K562 (cell line): ENCODE results near the gene ZNF724. TPM values are rescaled to one million over a fixed set of nuclear protein-coding genes. Genes with fewer than 3 reads are reported as not detected.

ENCODE experiments used
- ATAC-seq: fragments of 200-7000 bp; cut with Tn5 transposase; 3 replicates; pipeline ENCODE4 v1.9.1; 2020; ENCODE audit warnings: moderate library complexity
- BruUV-seq: library from RNA; stranded (reverse); fragments of 400-500 nt; replicated peaks from 2 replicates; lab custom pipeline; 2021; lab: Mats Ljungman, UMichigan
- CTCF ChIA-PET: fragments of 300-600 bp; formaldehyde crosslinking; extraction: SDS; loops from one replicate; lab custom pipeline; 2021; ENCODE audit warnings: low intra/inter-chr PET ratio; lab: Yijun Ruan, JAX
- POLR2A ChIA-PET: fragments of 300-600, 350-650 bp; sonication (Branson Sonifier 250); formaldehyde crosslinking; extraction: SDS; loops from one replicate; lab custom pipeline; 2021; ENCODE audit warnings: antibody characterized with exemption, inconsistent platforms; lab: Yijun Ruan, JAX
- DNase-seq, 4 experiments: peaks; one replicate each; pipeline versions ENCODE4 v3.0.0 to v3.0.0-alpha.2; 2011 to 2018; ENCODE audit warnings: low spot score in 3 of 4, mixed read lengths in 3 of 4; ENCODE audit errors: extremely low read depth in 1 of 4
- FAIRE-seq: peaks from 2 replicates; lab custom pipeline; 2011; peaks lifted over from hg19 to GRCh38; lab: Jason Lieb, UNC
- H2AFZ ChIP-seq: 2 replicates; pipeline ENCODE4 v1.6.0; 2011; ENCODE audit warnings: low read depth, low read length, control low read depth, inconsistent platforms
- H3K27ac ChIP-seq: fragments of 200-600 bp; 3 replicates; pipeline ENCODE4 v1.8.0; 2011; ENCODE audit warnings: low read depth, mild to moderate bottlenecking, control low read depth, inconsistent platforms, low read length, moderate library complexity, mixed read lengths; ENCODE audit errors: extremely low read depth
- H3K27me3 ChIP-seq, 2 experiments: fragments of 300-600 bp in 1 of 2; 2 replicates in 1 of 2; 3 replicates in 1 of 2; pipeline versions ENCODE4 v1.6.0 to v1.8.0; 2011; ENCODE audit warnings: inconsistent platforms in 2 of 2, low read length in 2 of 2, mild to moderate bottlenecking in 1 of 2, mixed read lengths in 1 of 2, moderate library complexity in 1 of 2; ENCODE audit not compliant: control insufficient read depth in 2 of 2, insufficient read depth in 2 of 2
- H3K36me3 ChIP-seq: fragments of 300-600 bp; 3 replicates; pipeline ENCODE4 v1.8.0; 2011; ENCODE audit warnings: mild to moderate bottlenecking, low read length, inconsistent platforms; ENCODE audit not compliant: control insufficient read depth, insufficient read depth
- H3K4me1 ChIP-seq, 2 experiments: fragments of 200-600 bp in 1 of 2; replicated peaks in 1 of 2; 2 replicates in 1 of 2; 3 replicates in 1 of 2; pipeline versions ENCODE4 v1.5.1 to v1.8.0; 2011; ENCODE audit warnings: inconsistent platforms in 2 of 2, low read length in 2 of 2, mild to moderate bottlenecking in 1 of 2, mixed read lengths in 1 of 2, moderate library complexity in 1 of 2; ENCODE audit not compliant: control insufficient read depth in 2 of 2, insufficient read depth in 2 of 2
- H3K4me2 ChIP-seq: 2 replicates; pipeline ENCODE4 v1.6.1; 2011; ENCODE audit warnings: low read length, control low read depth, inconsistent platforms, mixed read lengths; ENCODE audit not compliant: insufficient read depth
- H3K4me3 ChIP-seq: fragments of 200-600 bp; sonication (generic), shearing (Covaris generic); 2 replicates; pipeline ENCODE4 v1.5.1; 2016; ENCODE audit warnings: control low read depth, inconsistent platforms
- H3K79me2 ChIP-seq: fragments of 200-600 bp; 3 replicates; pipeline ENCODE4 v1.8.0; 2011; ENCODE audit warnings: low read length, inconsistent platforms; ENCODE audit not compliant: control insufficient read depth, insufficient read depth
- H3K9ac ChIP-seq, 2 experiments: 2 replicates each; pipeline versions ENCODE4 v1.6.0 to v1.6.1; 2011; ENCODE audit warnings: low read depth in 2 of 2, low read length in 2 of 2, control low read depth in 1 of 2, inconsistent platforms in 1 of 2, mild to moderate bottlenecking in 1 of 2, mixed read lengths in 1 of 2; ENCODE audit not compliant: insufficient read depth in 1 of 2
- H3K9me1 ChIP-seq: one replicate; pipeline ENCODE4 v1.6.0; 2011; ENCODE audit warnings: inconsistent platforms, mild to moderate bottlenecking, low read length, moderate library complexity; ENCODE audit not compliant: control insufficient read depth, insufficient read depth
- H3K9me3 ChIP-seq: replicated peaks from 2 replicates; pipeline ENCODE4 v1.5.1; 2011; ENCODE audit warnings: low read depth, low read length, inconsistent platforms; ENCODE audit not compliant: control insufficient read depth, insufficient read depth
- H4K20me1 ChIP-seq: replicated peaks from 2 replicates; pipeline ENCODE4 v1.6.1; 2011; ENCODE audit warnings: low read length, inconsistent platforms, mixed read lengths; ENCODE audit not compliant: control insufficient read depth, insufficient read depth
- FIP1L1 ChIP-seq: fragments of 200-400 bp; formaldehyde crosslinking; IDR thresholded peaks from 2 replicates; pipeline ENCODE4 v1.6.1; 2018; ENCODE audit warnings: mild to moderate bottlenecking, low read depth, low read length; ENCODE audit not compliant: poor library complexity, severe bottlenecking
- ILF3 ChIP-seq: fragments of 450-650 bp; IDR thresholded peaks from 2 replicates; pipeline ENCODE4 v1.6.1; 2018; ENCODE audit warnings: antibody characterized with exemption, mild to moderate bottlenecking, moderate library complexity, borderline replicate concordance
- NFIC ChIP-seq: fragments of 450-650 bp; IDR thresholded peaks from 2 replicates; pipeline ENCODE4 v1.6.1; 2017; ENCODE audit warnings: mild to moderate bottlenecking, inconsistent platforms
- NRF1 ChIP-seq, 2 experiments: fragments of 450-650 bp; IDR thresholded peaks in 1 of 2; conservative IDR thresholded peaks in 1 of 2; 2 replicates each; pipeline ENCODE4 v1.6.1; 2014; ENCODE audit warnings: mild to moderate bottlenecking in 2 of 2
- POLR2B ChIP-seq: fragments of 450-650 bp; IDR thresholded peaks from 2 replicates; pipeline ENCODE4 v1.6.1; 2018; ENCODE audit warnings: low read depth; ENCODE audit not compliant: partially characterized antibody
- REST ChIP-seq, 2 experiments: fragments of 450-650 bp; formaldehyde crosslinking in 1 of 2; IDR thresholded peaks; 2 replicates each; pipeline versions ENCODE4 v1.4.0 to v1.6.1; 2014 to 2020; ENCODE audit warnings: mild to moderate bottlenecking in 2 of 2, borderline replicate concordance in 1 of 2, low read depth in 1 of 2
- SAFB ChIP-seq: fragments of 200-400 bp; formaldehyde crosslinking; IDR thresholded peaks from 2 replicates; pipeline ENCODE4 v1.6.1; 2017; ENCODE audit warnings: low read depth, low read length, borderline replicate concordance
- SIRT6 ChIP-seq: IDR thresholded peaks from one replicate; pipeline ENCODE4 v1.6.1; 2012; ENCODE audit warnings: low read depth, mild to moderate bottlenecking, control low read depth, inconsistent platforms, low read length, moderate library complexity
- ZNF143 ChIP-seq: sonication (generic); formaldehyde crosslinking; IDR thresholded peaks from 2 replicates; pipeline ENCODE4 v1.9.0; 2022; ENCODE audit warnings: mild to moderate bottlenecking, missing genetic modification reagents
- ZNF23 ChIP-seq: fragments of 250-450 bp; sonication (Bioruptor Pico); IDR thresholded peaks from 2 replicates; pipeline ENCODE4 v1.4.0; 2020; ENCODE audit warnings: mild to moderate bottlenecking
- WGBS: fragments of 100-300 bp; shearing (Covaris generic); methylation state at CpG from one replicate; pipeline ENCODE4 v1.1.6; 2016; ENCODE audit warnings: low coverage, mixed read lengths; ENCODE audit not compliant: insufficient coverage; ENCODE audit errors: missing lambda C conversion rate; 5-methylcytosine and 5-hydroxymethylcytosine counted together
- in situ Hi-C: fragments of 300-500 bp; cut with MboI; formaldehyde crosslinking; loops from 4 replicates; pipeline ENCODE4 v1.15.0; 2018; ENCODE audit warnings: inconsistent platforms, mixed read lengths
- intact Hi-C: fragments of 100-400 bp; cut with micrococcal nuclease; formaldehyde crosslinking; loops from 2 replicates; pipeline ENCODE4 v1.14.2; 2022
- polyA plus RNA-seq, 8 experiments: library from polyadenylated mRNA; depleted of rRNA in 4 of 8; stranded (reverse) in 5 of 8; unstranded in 3 of 8; fragments of >200 nt; fragmentation: Nextera tagmentation in 2 of 8; fragmentation: Illumina TruSeq in 1 of 8; extraction: Ambion mirVana in 2 of 8; extraction: Trizol in 1 of 8; gene quantifications; 2 replicates each; pipeline versions ENCODE4 v1.2.1 to v1.2.3, GENCODE V29; 2011 to 2014; ENCODE audit warnings: inconsistent platforms in 1 of 8, missing spikeins in 1 of 8
- total RNA-seq, 7 experiments: library from RNA; depleted of rRNA in 6 of 7; stranded (reverse); fragments of >200 nt in 6 of 7; fragmentation: Illumina TruSeq in 2 of 7; extraction: Trizol in 2 of 7; gene quantifications; 2 replicates each; pipeline versions ENCODE4 v1.2.1 to v1.2.3, GENCODE V29; 2011 to 2021; ENCODE audit warnings: low replicate concordance in 1 of 7
- TF ChIP-seq, protein P1 (sequence below): sonication (generic); formaldehyde crosslinking; IDR thresholded peaks from 2 replicates; pipeline ENCODE4 v1.8.1; 2023; ENCODE audit warnings: mild to moderate bottlenecking, missing genetic modification reagents, moderate library complexity
- TF ChIP-seq, protein P2 (sequence below): fragments of 250-450 bp; sonication (Bioruptor Pico); IDR thresholded peaks from 2 replicates; pipeline ENCODE4 v1.9.0; 2021; ENCODE audit warnings: mild to moderate bottlenecking

ZNF724 gene
- total and polyA plus RNA-seq, 9 of the 15 experiments (the other 6 are each of a cell fraction or from before 2014, with no cell fraction given) = 0.18 to 4.2 (median 1.8) TPM

GRCh38 chr19:23262920-23263319 is 12.7 kb upstream of the ZNF724 start (continued):
- no peak for TF ChIP-seq POLR2B

GRCh38 chr19:23261496-23262020 is 11.4 kb upstream of the ZNF724 start:
- CTCF ChIA-PET = no interaction called here
- ATAC-seq (no peak), FAIRE-seq (no peak), DNase-seq (no peak)
- H3K27me3 ChIP-seq = no peaks in the 10 kb centered on the region
- BruUV-seq = no TSS peak
- no peak overlapping the region for H3K9ac ChIP-seq
- no peaks in the 10 kb centered on the region for H3K9me1 ChIP-seq
- H3K4me1 ChIP-seq = no peaks in the 10 kb centered on the region
- no peak overlapping the region for H3K4me3 ChIP-seq
- WGBS = 7% methylated on average over 3 of the region's 3 CpGs
- no peaks in the 10 kb centered on the region for H4K20me1 ChIP-seq
- in situ Hi-C loops = no loop called here
- no peaks in the 10 kb centered on the region for H3K9me3 ChIP-seq
- no peak overlapping the region for H3K27ac ChIP-seq
- H3K36me3 ChIP-seq = no peaks in the 10 kb centered on the region
- POLR2A ChIA-PET = no interaction called here
- no peaks in the 10 kb centered on the region for H3K79me2 ChIP-seq
- H2AFZ ChIP-seq = no peak overlapping the region
- intact Hi-C loops = no loop called here
- H3K4me2 ChIP-seq = no peak overlapping the region
- TF ChIP-seq REST (IDR thresholded peaks at IDR 0.05; ENCODE audit: borderline replicate concordance) (no peak), REST (CRISPR knock-in tag; IDR thresholded peaks at IDR 0.05; ENCODE audit: low read depth) (no peak), ZNF23 (no peak), NFIC (no peak), ILF3 (no peak), FIP1L1 (no peak), SAFB (no peak), SIRT6 (no peak), NRF1 (conservative IDR thresholded peaks at IDR 0.05 in 1 of 2, IDR thresholded peaks at IDR 0.05 in 1 of 2) (no peak), ZNF143 (no peak)
- TF ChIP-seq, protein P1, sequence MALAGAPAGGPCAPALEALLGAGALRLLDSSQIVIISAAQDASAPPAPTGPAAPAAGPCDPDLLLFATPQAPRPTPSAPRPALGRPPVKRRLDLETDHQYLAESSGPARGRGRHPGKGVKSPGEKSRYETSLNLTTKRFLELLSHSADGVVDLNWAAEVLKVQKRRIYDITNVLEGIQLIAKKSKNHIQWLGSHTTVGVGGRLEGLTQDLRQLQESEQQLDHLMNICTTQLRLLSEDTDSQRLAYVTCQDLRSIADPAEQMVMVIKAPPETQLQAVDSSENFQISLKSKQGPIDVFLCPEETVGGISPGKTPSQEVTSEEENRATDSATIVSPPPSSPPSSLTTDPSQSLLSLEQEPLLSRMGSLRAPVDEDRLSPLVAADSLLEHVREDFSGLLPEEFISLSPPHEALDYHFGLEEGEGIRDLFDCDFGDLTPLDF = no peak
- TF ChIP-seq, protein P2, sequence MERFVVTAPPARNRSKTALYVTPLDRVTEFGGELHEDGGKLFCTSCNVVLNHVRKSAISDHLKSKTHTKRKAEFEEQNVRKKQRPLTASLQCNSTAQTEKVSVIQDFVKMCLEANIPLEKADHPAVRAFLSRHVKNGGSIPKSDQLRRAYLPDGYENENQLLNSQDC (CRISPR knock-in tag) = no peak
